Measurements from ENCODE around the gene MYCBP. TPM values are rescaled to one million over a fixed set of nuclear protein-coding genes. Genes with fewer than 3 reads are reported as not detected.
A peak's percentile ranks its signal among the peaks of the same experiment; 100 is the strongest.
"Not testable (repeated sequence)": the region's sequence is repeated elsewhere in the genome, so short reads cannot be mapped to it uniquely, and the experiment has no call there.

The MYCBP gene
- total and polyA plus RNA-seq, 7 donors, result 6.6 to 27.9 (median 11.7) TPM

DNA sequence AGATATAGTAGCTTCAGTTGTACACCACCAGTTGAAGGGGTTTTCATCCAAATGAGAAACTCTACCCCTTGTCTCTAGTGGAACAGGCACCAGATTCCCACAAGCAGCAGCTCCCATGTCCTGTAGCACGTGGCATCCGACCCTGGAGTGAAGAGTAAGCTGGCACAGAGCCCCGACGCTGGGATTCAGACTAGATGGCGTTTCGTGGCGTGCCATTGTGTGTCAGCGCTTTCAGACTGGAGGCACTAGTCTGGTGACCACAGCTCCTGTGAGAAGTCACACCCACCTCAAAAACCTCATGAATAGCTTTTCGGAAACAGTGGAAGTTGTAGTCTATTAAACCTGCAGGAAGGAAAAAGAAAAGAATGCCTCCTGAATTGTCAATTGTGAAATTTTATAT, 33.8 kb downstream of the MYCBP start:
- TF ChIP-seq, protein P1, sequence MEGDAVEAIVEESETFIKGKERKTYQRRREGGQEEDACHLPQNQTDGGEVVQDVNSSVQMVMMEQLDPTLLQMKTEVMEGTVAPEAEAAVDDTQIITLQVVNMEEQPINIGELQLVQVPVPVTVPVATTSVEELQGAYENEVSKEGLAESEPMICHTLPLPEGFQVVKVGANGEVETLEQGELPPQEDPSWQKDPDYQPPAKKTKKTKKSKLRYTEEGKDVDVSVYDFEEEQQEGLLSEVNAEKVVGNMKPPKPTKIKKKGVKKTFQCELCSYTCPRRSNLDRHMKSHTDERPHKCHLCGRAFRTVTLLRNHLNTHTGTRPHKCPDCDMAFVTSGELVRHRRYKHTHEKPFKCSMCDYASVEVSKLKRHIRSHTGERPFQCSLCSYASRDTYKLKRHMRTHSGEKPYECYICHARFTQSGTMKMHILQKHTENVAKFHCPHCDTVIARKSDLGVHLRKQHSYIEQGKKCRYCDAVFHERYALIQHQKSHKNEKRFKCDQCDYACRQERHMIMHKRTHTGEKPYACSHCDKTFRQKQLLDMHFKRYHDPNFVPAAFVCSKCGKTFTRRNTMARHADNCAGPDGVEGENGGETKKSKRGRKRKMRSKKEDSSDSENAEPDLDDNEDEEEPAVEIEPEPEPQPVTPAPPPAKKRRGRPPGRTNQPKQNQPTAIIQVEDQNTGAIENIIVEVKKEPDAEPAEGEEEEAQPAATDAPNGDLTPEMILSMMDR (IDR thresholded peaks at IDR 0.05), result no peak
- Histone ChIP-seq H3K4me3 (no peak overlapping the region), H3K36me3 (ENCODE audit: insufficient read depth in 1 of 2, low read depth in 1 of 2) (peaks cover 0 to 73% of the 10 kb centered on the region in 2 donors), H3K9me3 (no peaks in the 10 kb centered on the region), H3K4me1 (peaks cover 12% of the 10 kb centered on the region), H3K27me3 (ENCODE audit: insufficient read depth in 3 of 3, low read length in 2 of 3) (no peaks in the 10 kb centered on the region), H3K27ac (no peak overlapping the region)
- WGBS, 3 donors, result 63 to 79% (median 69%) methylated on average over 9 of the region's 9 CpGs
- ATAC-seq (no peak), DNase-seq (no peak)
- intact Hi-C loops (cut with DNase I), result loop anchor here in 1 of 2 donors (10.0 kb wide), 2 partner anchors 795 to 1245 kb away; partner anchors contain the start of genes GNL2 and POU3F1

DNA sequence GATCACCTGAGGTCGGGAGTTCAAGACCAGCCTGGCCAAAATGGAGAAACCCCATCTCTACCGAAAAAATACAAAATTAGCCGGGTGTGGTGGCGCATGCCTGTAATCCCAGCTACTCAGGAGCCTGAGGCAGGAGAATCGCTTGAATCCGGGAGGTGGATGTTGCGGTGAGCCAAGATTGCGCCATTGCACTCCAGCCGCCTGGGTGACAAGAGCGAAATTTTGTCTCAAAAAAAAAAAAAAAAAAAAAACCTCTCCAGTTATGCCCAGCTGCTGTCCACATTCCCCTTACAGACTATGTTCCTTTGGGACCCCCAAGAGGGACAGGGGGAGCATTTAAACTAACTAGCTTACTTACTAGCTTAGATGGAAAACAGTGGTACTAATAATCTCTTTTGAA, 36.8 kb downstream of the MYCBP start:
- ATAC-seq; H3K9me3 ChIP-seq; H3K27me3 ChIP-seq (ENCODE audit: insufficient read depth in 3 of 3, low read length in 2 of 3); DNase-seq; H3K4me3 ChIP-seq; H3K27ac ChIP-seq: not testable (repeated sequence)
- peaks cover 0 to 42% of the 10 kb centered on the region in 2 donors for H3K36me3 ChIP-seq (ENCODE audit: insufficient read depth in 1 of 2, low read depth in 1 of 2)
- H3K4me1 ChIP-seq, result peaks cover 12% of the 10 kb centered on the region
- intact Hi-C loops (cut with DNase I), result loop anchor here in 1 of 2 donors (10.0 kb wide), 2 partner anchors 792 to 1242 kb away; partner anchors contain the start of genes GNL2 and POU3F1
- 68 to 86% (median 73%) methylated on average over 10 of the region's 10 CpGs for WGBS, 3 donors

DNA sequence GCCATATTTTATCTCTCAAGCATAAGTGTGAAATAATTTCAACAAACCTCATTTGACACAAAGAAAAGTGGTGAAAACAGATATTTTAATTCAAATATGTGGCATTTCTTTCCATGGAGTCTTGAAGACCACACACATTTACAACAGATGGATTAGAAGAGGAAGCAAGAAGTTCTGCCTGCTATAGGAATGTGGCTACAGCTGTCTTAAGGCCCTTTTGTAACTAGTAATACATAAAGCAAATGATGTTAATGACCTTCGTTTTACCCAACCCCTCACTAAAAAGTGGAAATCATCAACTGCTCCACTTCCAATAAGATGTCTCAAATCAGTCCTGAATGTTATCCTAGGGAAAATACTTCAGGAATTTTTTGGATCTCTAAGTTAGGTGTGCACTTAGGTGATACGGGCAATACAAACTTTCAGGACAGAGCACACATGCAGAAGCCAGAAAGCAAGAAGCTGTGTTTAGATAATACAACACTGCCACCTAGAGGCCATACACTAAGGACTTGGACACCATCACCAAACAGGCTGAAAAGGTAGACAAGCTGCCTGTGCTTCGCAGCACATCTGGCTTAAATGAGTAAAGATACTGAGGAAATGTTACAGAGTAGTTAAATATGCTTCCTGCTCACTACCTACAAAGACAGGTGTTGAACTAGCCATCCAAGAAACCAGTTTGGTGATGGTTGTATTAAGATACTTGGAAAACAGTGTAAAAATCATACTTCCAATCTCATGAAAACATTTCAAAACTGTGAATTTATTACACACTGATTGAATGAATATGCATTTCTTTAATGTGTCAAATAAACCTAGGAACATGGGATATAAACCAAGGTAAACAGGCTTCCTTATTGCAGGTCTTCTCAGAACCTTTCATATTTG, 38.0 kb downstream of the MYCBP start:
- intact Hi-C loops (cut with DNase I), result loop anchor here (5.0 to 10.0 kb wide), 3 partner anchors 790 to 1240 kb away; partner anchors contain the start of genes GNL2 (in 1 of the 2) and POU3F1 (in 1 of the 2)
- H3K4me3 ChIP-seq, result no peak overlapping the region
- TF ChIP-seq, protein P1 (IDR thresholded peaks at IDR 0.05), result peak; percentile 82
- peaks cover 0 to 32% of the 10 kb centered on the region in 2 donors for H3K36me3 ChIP-seq (ENCODE audit: insufficient read depth in 1 of 2, low read depth in 1 of 2)
- ATAC-seq (peak; percentile 80 to 95 (median 88)), DNase-seq (no peak)
- H3K27me3 ChIP-seq (ENCODE audit: insufficient read depth in 3 of 3, low read length in 2 of 3), result no peaks in the 10 kb centered on the region
- peaks cover 6% of the 10 kb centered on the region for H3K4me1 ChIP-seq
- 22 to 33% (median 31%) methylated on average over 3 of the region's 3 CpGs for whole genome bisulfite sequencing, 3 donors
- no peak overlapping the region for H3K27ac ChIP-seq
- no peaks in the 10 kb centered on the region for H3K9me3 ChIP-seq

DNA sequence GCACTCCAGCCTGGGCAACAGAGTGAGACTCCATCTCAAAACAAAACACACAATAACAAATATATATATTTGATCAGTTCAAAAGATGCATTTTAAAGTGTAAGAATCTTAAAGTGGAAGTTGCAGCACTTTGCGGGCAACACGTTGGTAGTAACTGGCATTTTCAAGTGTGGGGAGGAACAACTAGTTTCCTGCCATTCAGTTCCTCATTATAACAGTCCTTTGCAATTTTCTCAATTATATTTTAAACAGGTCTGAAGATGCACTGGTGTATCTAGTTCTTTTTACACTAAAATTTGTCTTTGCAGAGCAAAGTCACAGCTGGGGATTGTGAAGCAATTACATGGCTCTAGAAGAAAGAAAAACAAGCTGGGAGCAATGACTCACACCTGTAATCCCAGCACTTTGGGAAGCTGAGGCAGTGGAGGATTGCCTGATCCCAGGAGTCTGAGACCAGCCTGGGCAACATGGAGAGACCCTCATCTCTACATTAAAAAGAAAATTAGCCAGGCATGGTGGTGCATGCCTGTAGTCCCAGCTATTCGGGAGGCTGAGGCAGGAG, 38.8 kb downstream of the MYCBP start:
- Histone ChIP-seq H3K27me3 (ENCODE audit: insufficient read depth in 3 of 3, low read length in 2 of 3) (no peaks in the 10 kb centered on the region), H3K9me3 (no peaks in the 10 kb centered on the region), H3K4me3 (no peak overlapping the region), H3K4me1 (peaks cover 4% of the 10 kb centered on the region), H3K36me3 (ENCODE audit: insufficient read depth in 1 of 2, low read depth in 1 of 2) (peaks cover 0 to 23% of the 10 kb centered on the region in 2 donors), H3K27ac (no peak overlapping the region)
- DNase-seq (no peak), ATAC-seq (no peak)
- TF ChIP-seq, protein P1 (IDR thresholded peaks at IDR 0.05), result no peak
- WGBS, 3 donors, result 71 to 77% (median 76%) methylated on average over 3 of the region's 3 CpGs
- intact Hi-C loops (cut with DNase I), result loop anchor here (5.0 to 10.0 kb wide), 3 partner anchors 790 to 1240 kb away; partner anchors contain the start of genes GNL2 (in 1 of the 2) and POU3F1 (in 1 of the 2)

DNA sequence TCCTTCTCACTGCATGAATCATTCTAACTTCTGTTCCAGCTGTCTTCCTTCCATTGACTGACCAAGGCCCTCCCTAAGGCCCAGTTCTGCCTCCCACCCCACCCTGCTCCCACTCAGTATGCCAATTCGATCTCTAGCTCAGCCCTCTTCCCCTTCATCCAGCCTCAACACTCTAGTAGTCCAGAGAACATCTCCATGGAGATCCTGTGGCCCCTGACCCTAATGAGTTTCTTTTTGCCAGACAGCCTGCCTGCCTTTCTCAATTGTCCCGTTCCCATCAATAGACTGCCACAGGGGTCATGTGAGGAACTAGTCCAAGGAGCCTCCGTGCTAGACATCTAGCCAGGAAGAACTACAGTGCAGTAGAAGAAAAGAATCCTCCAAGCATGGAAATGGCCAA, 40.0 kb downstream of the MYCBP start:
- 65 to 69% (median 68%) methylated on average over 3 of the region's 3 CpGs for WGBS, 3 donors
- no peaks in the 10 kb centered on the region for H3K27me3 ChIP-seq (ENCODE audit: insufficient read depth in 3 of 3, low read length in 2 of 3)
- H3K4me1 ChIP-seq, result no peaks in the 10 kb centered on the region
- H3K9me3 ChIP-seq, result no peaks in the 10 kb centered on the region
- no peak for DNase-seq
- peaks cover 0 to 11% of the 10 kb centered on the region in 2 donors for H3K36me3 ChIP-seq (ENCODE audit: insufficient read depth in 1 of 2, low read depth in 1 of 2)
- no peak overlapping the region for H3K27ac ChIP-seq
- intact Hi-C loops (cut with DNase I), result loop anchor here (5.0 to 10.0 kb wide), 3 partner anchors 788 to 1238 kb away; partner anchors contain the start of genes GNL2 (in 1 of the 2) and POU3F1 (in 1 of the 2)
- TF ChIP-seq, protein P1 (IDR thresholded peaks at IDR 0.05), result no peak
- ATAC-seq, result no peak
- H3K4me3 ChIP-seq, result no peak overlapping the region

Measured in psoas muscle (tissue), 8 donors.